ENCODE results near the gene GGTA1.

GGTA1 gene

DNA sequence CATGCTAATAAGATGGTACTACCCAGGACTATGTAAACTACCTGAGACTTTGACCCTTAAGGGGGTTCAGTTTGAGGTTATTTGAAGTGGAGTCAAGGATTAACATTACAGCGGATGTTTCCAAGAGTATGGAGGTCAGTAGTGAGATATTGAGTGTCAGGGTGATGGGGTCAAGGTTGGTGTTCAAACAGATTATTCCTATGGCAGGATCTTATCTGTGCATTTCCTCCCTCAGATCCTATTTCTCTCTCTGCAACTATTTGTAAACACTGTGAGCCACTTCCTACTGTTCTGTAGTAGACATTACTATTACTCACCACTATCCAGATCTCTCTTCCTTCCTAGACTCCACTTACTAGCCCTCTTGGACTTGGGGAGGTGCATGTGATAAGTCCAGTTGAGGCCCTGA, 75.6 kb downstream of the GGTA1 start:
- DNase-seq (ENCODE audit: low read depth), result no peak
- H3K4me3 ChIP-seq (ENCODE audit: control insufficient read depth, low read depth, low read length), result no peak overlapping the region
- TF ChIP-seq, protein P1, sequence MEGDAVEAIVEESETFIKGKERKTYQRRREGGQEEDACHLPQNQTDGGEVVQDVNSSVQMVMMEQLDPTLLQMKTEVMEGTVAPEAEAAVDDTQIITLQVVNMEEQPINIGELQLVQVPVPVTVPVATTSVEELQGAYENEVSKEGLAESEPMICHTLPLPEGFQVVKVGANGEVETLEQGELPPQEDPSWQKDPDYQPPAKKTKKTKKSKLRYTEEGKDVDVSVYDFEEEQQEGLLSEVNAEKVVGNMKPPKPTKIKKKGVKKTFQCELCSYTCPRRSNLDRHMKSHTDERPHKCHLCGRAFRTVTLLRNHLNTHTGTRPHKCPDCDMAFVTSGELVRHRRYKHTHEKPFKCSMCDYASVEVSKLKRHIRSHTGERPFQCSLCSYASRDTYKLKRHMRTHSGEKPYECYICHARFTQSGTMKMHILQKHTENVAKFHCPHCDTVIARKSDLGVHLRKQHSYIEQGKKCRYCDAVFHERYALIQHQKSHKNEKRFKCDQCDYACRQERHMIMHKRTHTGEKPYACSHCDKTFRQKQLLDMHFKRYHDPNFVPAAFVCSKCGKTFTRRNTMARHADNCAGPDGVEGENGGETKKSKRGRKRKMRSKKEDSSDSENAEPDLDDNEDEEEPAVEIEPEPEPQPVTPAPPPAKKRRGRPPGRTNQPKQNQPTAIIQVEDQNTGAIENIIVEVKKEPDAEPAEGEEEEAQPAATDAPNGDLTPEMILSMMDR (IDR thresholded peaks at IDR 0.05; ENCODE audit: control insufficient read depth, insufficient read depth, low read depth, low read length, missing control alignments), result no peak

DNA sequence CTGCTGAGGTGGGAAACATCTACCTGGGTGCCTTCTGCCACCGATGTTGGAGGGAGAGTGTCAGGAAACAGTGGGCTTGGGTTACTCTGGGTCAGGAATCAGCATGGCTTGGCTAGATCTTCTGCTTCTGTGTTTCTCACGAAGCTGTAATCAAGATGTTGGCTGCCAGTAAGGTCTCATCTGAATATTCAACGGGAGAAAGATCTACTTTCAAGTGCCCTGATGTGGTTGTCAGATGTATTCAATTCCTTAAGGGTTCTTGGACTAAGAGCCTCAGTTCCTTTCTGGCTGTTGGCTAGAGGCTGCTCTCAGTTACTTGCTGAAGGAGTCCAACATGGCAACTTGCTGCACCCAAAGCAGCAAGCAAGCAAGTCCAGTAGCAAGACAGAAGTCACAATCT, 87.7 kb downstream of the GGTA1 start:
- no peak for DNase-seq (ENCODE audit: low read depth)
- TF ChIP-seq, protein P1 (IDR thresholded peaks at IDR 0.05; ENCODE audit: control insufficient read depth, insufficient read depth, low read depth, low read length, missing control alignments), result no peak
- no peak overlapping the region for H3K4me3 ChIP-seq (ENCODE audit: control insufficient read depth, low read depth, low read length)

DNA sequence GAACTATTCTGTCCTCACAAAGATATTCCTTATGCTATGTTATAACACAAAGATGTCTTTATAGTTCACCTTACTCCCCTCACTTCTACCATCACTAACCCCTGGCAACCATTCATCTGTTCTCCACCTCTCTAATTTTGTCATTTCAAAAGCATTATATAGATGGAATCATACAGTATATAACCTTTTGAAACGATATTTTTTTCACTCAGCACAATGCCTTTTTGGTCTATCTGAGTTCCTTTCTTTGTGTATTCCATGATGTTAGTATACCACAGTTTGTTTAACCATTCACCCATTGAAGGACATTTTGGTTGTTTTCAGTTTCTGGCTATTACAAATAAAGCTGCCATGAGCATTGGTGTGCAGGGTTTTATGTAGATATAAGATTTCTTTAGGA, 93.7 kb downstream of the GGTA1 start:
- no peak for DNase-seq (ENCODE audit: low read depth)
- H3K4me3 ChIP-seq (ENCODE audit: control insufficient read depth, low read depth, low read length), result no peak overlapping the region
- TF ChIP-seq, protein P1 (IDR thresholded peaks at IDR 0.05; ENCODE audit: control insufficient read depth, insufficient read depth, low read depth, low read length, missing control alignments), result no peak
